Neural crest cell (in vitro differentiated cells): ENCODE results near the gene TDRD7. TPM values are rescaled to one million over a fixed set of nuclear protein-coding genes. Genes with fewer than 3 reads are reported as not detected.
"Not testable (repeated sequence)": the region's sequence is repeated elsewhere in the genome, so short reads cannot be mapped to it uniquely, and the experiment has no call there.

Experiments used
- DNase-seq: peaks from one replicate; pipeline ENCODE4 v3.0.0; 2021; ENCODE audit warnings: low read depth, mixed read lengths, low spot score
- H3K27ac Mint-ChIP-seq: one replicate; pipeline ENCODE4 v1.8.0; 2021; ENCODE audit warnings: mild to moderate bottlenecking, mixed read lengths; ENCODE audit not compliant: unreplicated experiment
- H3K27me3 Mint-ChIP-seq: 2 replicates; pipeline ENCODE4 v1.8.0; 2021; ENCODE audit warnings: low read depth, mild to moderate bottlenecking, mixed read lengths
- H3K36me3 Mint-ChIP-seq: 2 replicates; pipeline ENCODE4 v1.8.0; 2021; ENCODE audit warnings: low read depth, mild to moderate bottlenecking, mixed read lengths
- H3K4me1 Mint-ChIP-seq: 2 replicates; pipeline ENCODE4 v1.8.0; 2021; ENCODE audit warnings: mixed read lengths
- H3K4me3 Mint-ChIP-seq: one replicate; pipeline ENCODE4 v1.8.0; 2021; ENCODE audit warnings: mild to moderate bottlenecking, mixed read lengths
- H3K9me3 Mint-ChIP-seq: 2 replicates; pipeline ENCODE4 v1.8.0; 2021; ENCODE audit warnings: mixed read lengths
- total RNA-seq: library from RNA; stranded (reverse); gene quantifications from 2 replicates; pipeline ENCODE4 v1.2.1, GENCODE V29; 2021
- TF ChIP-seq, protein P1 (sequence below): fragments of 200-600 bp; sonication (generic); conservative IDR thresholded peaks from 2 replicates; pipeline ENCODE4 v1.5.0; 2021; ENCODE audit warnings: antibody characterized with exemption, mild to moderate bottlenecking

TDRD7 gene
- total RNA-seq, 1 donor from 2014 or later: 1.5 TPM

DNA sequence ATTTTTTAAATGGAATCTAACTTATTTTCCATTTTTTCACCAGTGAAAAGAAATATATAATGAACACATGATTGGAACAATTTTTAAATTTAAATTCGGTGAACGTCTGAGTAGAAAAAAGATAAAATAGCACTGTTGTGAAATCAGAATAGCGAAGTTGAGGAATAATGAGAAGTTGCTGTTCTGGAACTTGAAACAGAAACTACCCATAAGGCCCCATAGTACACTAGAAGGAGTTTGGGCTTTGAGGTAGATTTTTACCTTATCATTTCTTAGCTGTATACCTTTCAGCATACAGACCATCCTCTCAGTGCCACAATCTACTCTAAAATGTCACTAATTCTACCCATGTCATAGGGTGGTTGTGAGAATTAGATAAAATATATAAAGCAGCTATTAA, 35.1 kb downstream of the TDRD7 start:
- peaks cover 7% of the 10 kb centered on the region for H3K27me3 Mint-ChIP-seq
- H3K36me3 Mint-ChIP-seq: no peaks in the 10 kb centered on the region
- no peak for DNase-seq
- no peaks in the 10 kb centered on the region for H3K9me3 Mint-ChIP-seq
- TF ChIP-seq, protein P1, sequence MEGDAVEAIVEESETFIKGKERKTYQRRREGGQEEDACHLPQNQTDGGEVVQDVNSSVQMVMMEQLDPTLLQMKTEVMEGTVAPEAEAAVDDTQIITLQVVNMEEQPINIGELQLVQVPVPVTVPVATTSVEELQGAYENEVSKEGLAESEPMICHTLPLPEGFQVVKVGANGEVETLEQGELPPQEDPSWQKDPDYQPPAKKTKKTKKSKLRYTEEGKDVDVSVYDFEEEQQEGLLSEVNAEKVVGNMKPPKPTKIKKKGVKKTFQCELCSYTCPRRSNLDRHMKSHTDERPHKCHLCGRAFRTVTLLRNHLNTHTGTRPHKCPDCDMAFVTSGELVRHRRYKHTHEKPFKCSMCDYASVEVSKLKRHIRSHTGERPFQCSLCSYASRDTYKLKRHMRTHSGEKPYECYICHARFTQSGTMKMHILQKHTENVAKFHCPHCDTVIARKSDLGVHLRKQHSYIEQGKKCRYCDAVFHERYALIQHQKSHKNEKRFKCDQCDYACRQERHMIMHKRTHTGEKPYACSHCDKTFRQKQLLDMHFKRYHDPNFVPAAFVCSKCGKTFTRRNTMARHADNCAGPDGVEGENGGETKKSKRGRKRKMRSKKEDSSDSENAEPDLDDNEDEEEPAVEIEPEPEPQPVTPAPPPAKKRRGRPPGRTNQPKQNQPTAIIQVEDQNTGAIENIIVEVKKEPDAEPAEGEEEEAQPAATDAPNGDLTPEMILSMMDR: no peak
- no peak overlapping the region for H3K4me3 Mint-ChIP-seq
- H3K27ac Mint-ChIP-seq: no peak overlapping the region
- H3K4me1 Mint-ChIP-seq: no peaks in the 10 kb centered on the region

- H3K36me3 Mint-ChIP-seq, H3K27ac Mint-ChIP-seq, H3K4me3 Mint-ChIP-seq, H3K9me3 Mint-ChIP-seq, H3K4me1 Mint-ChIP-seq, DNase-seq, H3K27me3 Mint-ChIP-seq: not testable (repeated sequence)
Observed at GRCh38 chr9:97453573-97453972, 41.7 kb downstream of the TDRD7 start.

GRCh38 chr9:97456841-97457240, 44.9 kb downstream of the TDRD7 start:
- not testable (repeated sequence) for H3K4me1 Mint-ChIP-seq, H3K27me3 Mint-ChIP-seq, DNase-seq, H3K27ac Mint-ChIP-seq, H3K4me3 Mint-ChIP-seq, H3K9me3 Mint-ChIP-seq, H3K36me3 Mint-ChIP-seq

DNA sequence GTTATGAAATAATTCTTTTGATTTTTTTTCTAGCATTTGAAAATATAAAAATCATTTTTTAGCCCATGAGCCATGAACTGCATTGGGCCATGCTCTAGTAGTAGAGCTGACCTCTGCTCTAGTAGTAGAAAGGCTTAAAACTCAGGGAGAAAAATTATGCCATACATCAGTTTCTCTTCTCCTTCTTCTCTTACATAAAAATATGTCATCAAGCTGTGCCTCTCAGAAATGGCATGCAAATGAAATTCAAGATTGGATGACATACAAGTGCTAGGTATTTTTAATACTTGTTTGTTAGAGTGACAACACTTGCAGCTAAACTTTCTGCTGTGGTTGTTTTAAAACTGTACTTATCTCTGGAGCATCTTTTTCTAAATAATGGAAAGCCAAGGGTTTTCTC, 47.4 kb downstream of the TDRD7 start:
- Mint-ChIP-seq H3K27ac (no peak overlapping the region), H3K36me3 (no peaks in the 10 kb centered on the region), H3K4me1 (no peaks in the 10 kb centered on the region), H3K4me3 (no peak overlapping the region), H3K27me3 (peaks cover 4% of the 10 kb centered on the region), H3K9me3 (peaks cover 4% of the 10 kb centered on the region)
- TF ChIP-seq, protein P1: no peak
- no peak for DNase-seq

GRCh38 chr9:97462159-97462558, 50.3 kb downstream of the TDRD7 start:
- H3K36me3 Mint-ChIP-seq: no peaks in the 10 kb centered on the region
- H3K9me3 Mint-ChIP-seq: no peaks in the 10 kb centered on the region
- no peaks in the 10 kb centered on the region for H3K4me1 Mint-ChIP-seq
- no peaks in the 10 kb centered on the region for H3K27me3 Mint-ChIP-seq
- TF ChIP-seq, protein P1: no peak
- no peak overlapping the region for H3K27ac Mint-ChIP-seq
- DNase-seq: no peak
- no peak overlapping the region for H3K4me3 Mint-ChIP-seq

- TF ChIP-seq, protein P1: no peak
Observed at GRCh38 chr9:97462914-97463313, 51.0 kb downstream of the TDRD7 start.

More at GRCh38 chr9:97462914-97463313, 51.0 kb downstream of the TDRD7 start:
- Mint-ChIP-seq H3K9me3 (no peaks in the 10 kb centered on the region), H3K27ac (no peak overlapping the region), H3K4me3 (no peak overlapping the region), H3K36me3 (no peaks in the 10 kb centered on the region), H3K27me3 (no peaks in the 10 kb centered on the region), H3K4me1 (no peaks in the 10 kb centered on the region)
- no peak for DNase-seq
